GM18868 (cell line): ENCODE data around the gene ITGBL1.

Experiments used
- ATAC-seq: cut with Tn5 transposase; IDR thresholded peaks from one replicate; pipeline ENCODE4 v1.9.1; 2021; ENCODE audit warnings: mild to moderate bottlenecking, moderate library complexity; ENCODE audit not compliant: unreplicated experiment

The ITGBL1 gene

GRCh38 chr13:101449790-101450748 lies 2.4 kb upstream of the ITGBL1 start:
- no peak for ATAC-seq

GRCh38 chr13:101450749-101451130 lies 1.7 kb upstream of the ITGBL1 start:
- ATAC-seq, result no peak

GRCh38 chr13:101451641-101452040 lies 834 bp upstream of the ITGBL1 start:
- ATAC-seq, result no peak

GRCh38 chr13:101453784-101454201 lies 1.3 kb downstream of the ITGBL1 start:
- ATAC-seq, result peak; percentile 24

GRCh38 chr13:101454767-101455166 lies 2.3 kb downstream of the ITGBL1 start:
- no peak for ATAC-seq

- ATAC-seq, result no peak
Measured at GRCh38 chr13:101455863-101456262, 3.4 kb downstream of the ITGBL1 start.

GRCh38 chr13:101457176-101457575 lies 4.7 kb downstream of the ITGBL1 start:
- ATAC-seq, result no peak

GRCh38 chr13:101465877-101466276 lies 13.4 kb downstream of the ITGBL1 start:
- ATAC-seq, result no peak

- ATAC-seq, result no peak
Measured at GRCh38 chr13:101467415-101467814, 14.9 kb downstream of the ITGBL1 start.

- no peak for ATAC-seq
Measured at GRCh38 chr13:101473458-101473857, 21.0 kb downstream of the ITGBL1 start.

- ATAC-seq, result no peak
Measured at GRCh38 chr13:101474419-101474957, 22.0 kb downstream of the ITGBL1 start.

- ATAC-seq, result no peak
Measured at GRCh38 chr13:101475536-101475935, 23.1 kb downstream of the ITGBL1 start.

- no peak for ATAC-seq
Measured at GRCh38 chr13:101481421-101481820, 28.9 kb downstream of the ITGBL1 start.

- no peak for ATAC-seq
Measured at GRCh38 chr13:101486708-101487437, 34.4 kb downstream of the ITGBL1 start.

GRCh38 chr13:101487438-101487830 lies 35.0 kb downstream of the ITGBL1 start:
- no peak for ATAC-seq

GRCh38 chr13:101488734-101489133 lies 36.3 kb downstream of the ITGBL1 start:
- no peak for ATAC-seq

GRCh38 chr13:101489643-101490405 lies 37.3 kb downstream of the ITGBL1 start:
- ATAC-seq, result no peak

GRCh38 chr13:101490406-101491015 lies 38.0 kb downstream of the ITGBL1 start:
- no peak for ATAC-seq

- no peak for ATAC-seq
Measured at GRCh38 chr13:101492251-101492910, 39.9 kb downstream of the ITGBL1 start.

- no peak for ATAC-seq
Measured at GRCh38 chr13:101493541-101493940, 41.1 kb downstream of the ITGBL1 start.
